Measurements from ENCODE around the gene NTF3. TPM values are rescaled to one million over a fixed set of nuclear protein-coding genes. Genes with fewer than 3 reads are reported as not detected.

NTF3 gene
- total RNA-seq, 2 experiments from 2014 or later = not detected

- TF ChIP-seq CTCF (IDR thresholded peaks at IDR 0.05) = no peak
- no peak overlapping the region for H3K4me3 ChIP-seq (ENCODE audit: low read length)
- no peak overlapping the region for H3K27ac ChIP-seq (ENCODE audit: low read depth in 1 of 2, low read length in 2 of 2)
- Mint-ChIP-seq H3K4me1 (ENCODE audit: low read depth) (no peaks in the 10 kb centered on the region), H3K36me3 (ENCODE audit: low read depth) (no peaks in the 10 kb centered on the region), H3K4me3 (no peak overlapping the region), H3K9me3 (no peaks in the 10 kb centered on the region), H3K27ac (no peak overlapping the region), H3K27me3 (peaks cover 12% of the 10 kb centered on the region)
- no peaks in the 10 kb centered on the region for H3K4me1 ChIP-seq (ENCODE audit: insufficient read depth, low read length)
- intact Hi-C loops (cut with DNase I, micrococcal nuclease) = no loop called here
- POLR2A ChIA-PET = no interaction called here
- no peaks in the 10 kb centered on the region for H3K36me3 ChIP-seq (ENCODE audit: insufficient read depth, low read length)
- H3K27me3 ChIP-seq (ENCODE audit: control insufficient read depth in 1 of 2, insufficient read depth in 2 of 2, low read length in 2 of 2) = no peaks in the 10 kb centered on the region
- no peak for ATAC-seq (ENCODE audit: poor library complexity)
- CTCF ChIA-PET = no interaction called here
- peak in 1 of 14 experiments; percentile 3 for DNase-seq
- peaks cover 0 to 4% of the 10 kb centered on the region in 2 experiments for H3K9me3 ChIP-seq (ENCODE audit: control insufficient read depth in 1 of 2, insufficient read depth in 1 of 2, low read length in 2 of 2)
Observed at GRCh38 chr12:5511644-5512600, 80.0 kb downstream of the NTF3 start.

- ATAC-seq (ENCODE audit: poor library complexity) (no peak), DNase-seq (no peak)
- no peak overlapping the region for H3K27ac Mint-ChIP-seq
- no peaks in the 10 kb centered on the region for H3K36me3 Mint-ChIP-seq (ENCODE audit: low read depth)
- H3K9me3 Mint-ChIP-seq = no peaks in the 10 kb centered on the region
- no peaks in the 10 kb centered on the region for H3K27me3 ChIP-seq (ENCODE audit: control insufficient read depth in 1 of 2, insufficient read depth in 2 of 2, low read length in 2 of 2)
- no peak overlapping the region for H3K4me3 Mint-ChIP-seq
- H3K36me3 ChIP-seq (ENCODE audit: insufficient read depth, low read length) = no peaks in the 10 kb centered on the region
- ChIA-PET CTCF (no interaction called here), POLR2A (no interaction called here)
- H3K9me3 ChIP-seq (ENCODE audit: control insufficient read depth in 1 of 2, insufficient read depth in 1 of 2, low read length in 2 of 2) = peaks cover 0 to 4% of the 10 kb centered on the region in 2 experiments
- H3K4me1 Mint-ChIP-seq (ENCODE audit: low read depth) = no peaks in the 10 kb centered on the region
- H3K4me3 ChIP-seq (ENCODE audit: low read length) = no peak overlapping the region
- peaks cover 12% of the 10 kb centered on the region for H3K27me3 Mint-ChIP-seq
- H3K27ac ChIP-seq (ENCODE audit: low read depth in 1 of 2, low read length in 2 of 2) = no peak overlapping the region
- intact Hi-C loops (cut with DNase I, micrococcal nuclease) = no loop called here
- H3K4me1 ChIP-seq (ENCODE audit: insufficient read depth, low read length) = no peaks in the 10 kb centered on the region
- no peak for TF ChIP-seq CTCF (IDR thresholded peaks at IDR 0.05)
Observed at GRCh38 chr12:5512601-5512970, 80.7 kb downstream of the NTF3 start.

- intact Hi-C loops (cut with DNase I, micrococcal nuclease) = no loop called here
- no peak for DNase-seq
- no peak overlapping the region for H3K27ac ChIP-seq (ENCODE audit: low read depth in 1 of 2, low read length in 2 of 2)
- H3K27me3 Mint-ChIP-seq = peaks cover 12% of the 10 kb centered on the region
- H3K4me3 Mint-ChIP-seq = no peak overlapping the region
- H3K27me3 ChIP-seq (ENCODE audit: control insufficient read depth in 1 of 2, insufficient read depth in 2 of 2, low read length in 2 of 2) = no peaks in the 10 kb centered on the region
- no peak overlapping the region for H3K27ac Mint-ChIP-seq
- H3K4me1 Mint-ChIP-seq (ENCODE audit: low read depth) = no peaks in the 10 kb centered on the region
- peaks cover 0 to 4% of the 10 kb centered on the region in 2 experiments for H3K9me3 ChIP-seq (ENCODE audit: control insufficient read depth in 1 of 2, insufficient read depth in 1 of 2, low read length in 2 of 2)
- H3K36me3 ChIP-seq (ENCODE audit: insufficient read depth, low read length) = no peaks in the 10 kb centered on the region
- no peaks in the 10 kb centered on the region for H3K9me3 Mint-ChIP-seq
- no peak for TF ChIP-seq CTCF (IDR thresholded peaks at IDR 0.05)
- ATAC-seq (ENCODE audit: poor library complexity) = no peak
- no peaks in the 10 kb centered on the region for H3K36me3 Mint-ChIP-seq (ENCODE audit: low read depth)
- CTCF ChIA-PET = no interaction called here
- H3K4me1 ChIP-seq (ENCODE audit: insufficient read depth, low read length) = no peaks in the 10 kb centered on the region
- POLR2A ChIA-PET = no interaction called here
- no peak overlapping the region for H3K4me3 ChIP-seq (ENCODE audit: low read length)
Observed at GRCh38 chr12:5513406-5513805, 81.5 kb downstream of the NTF3 start.
